Pulmonary artery endothelial cell (primary cell): ENCODE measurements around the gene GLT1D1. TPM values are rescaled to one million over a fixed set of nuclear protein-coding genes. Genes with fewer than 3 reads are reported as not detected.

Experiments used
- DNase-seq: peaks from one replicate; pipeline ENCODE4 v3.0.0-alpha.2; 2011; ENCODE audit warnings: low read depth, low spot score
- total RNA-seq: library from RNA; depleted of rRNA; stranded (reverse); fragments of >200 nt; gene quantifications from 2 replicates; pipeline ENCODE4 v1.2.3, GENCODE V29; 2014

The GLT1D1 gene
- total RNA-seq, 1 donor from 2014 or later, result not detected

GRCh38 chr12:128995619-128996018 is 142.3 kb downstream of the GLT1D1 start:
- no peak for DNase-seq

DNA sequence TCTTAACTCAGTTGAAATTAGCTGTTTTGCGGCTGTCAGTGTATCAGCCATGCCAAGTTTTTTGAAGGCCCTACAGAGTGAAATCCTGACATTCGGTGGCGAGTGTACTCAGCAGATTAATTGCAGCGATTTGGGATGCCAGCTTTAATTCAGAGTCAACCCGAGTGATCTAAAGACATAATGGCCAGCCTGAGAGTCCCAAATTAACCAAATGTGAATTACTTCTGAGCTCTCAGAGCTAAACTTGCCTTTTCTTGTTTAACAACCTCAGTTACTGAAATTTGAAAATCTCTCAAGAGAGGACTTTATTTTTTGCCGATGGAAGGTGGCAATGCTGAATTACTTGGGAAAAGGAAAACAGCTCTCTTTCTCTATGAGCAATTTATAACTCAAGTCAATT is 148.5 kb downstream of the GLT1D1 start:
- no peak for DNase-seq

- no peak for DNase-seq
Measured at GRCh38 chr12:129002427-129002826, 149.1 kb downstream of the GLT1D1 start.

GRCh38 chr12:129005416-129005815 is 152.1 kb downstream of the GLT1D1 start:
- DNase-seq, result no peak

- no peak for DNase-seq
Measured at GRCh38 chr12:129005829-129006228, 152.6 kb downstream of the GLT1D1 start.

DNA sequence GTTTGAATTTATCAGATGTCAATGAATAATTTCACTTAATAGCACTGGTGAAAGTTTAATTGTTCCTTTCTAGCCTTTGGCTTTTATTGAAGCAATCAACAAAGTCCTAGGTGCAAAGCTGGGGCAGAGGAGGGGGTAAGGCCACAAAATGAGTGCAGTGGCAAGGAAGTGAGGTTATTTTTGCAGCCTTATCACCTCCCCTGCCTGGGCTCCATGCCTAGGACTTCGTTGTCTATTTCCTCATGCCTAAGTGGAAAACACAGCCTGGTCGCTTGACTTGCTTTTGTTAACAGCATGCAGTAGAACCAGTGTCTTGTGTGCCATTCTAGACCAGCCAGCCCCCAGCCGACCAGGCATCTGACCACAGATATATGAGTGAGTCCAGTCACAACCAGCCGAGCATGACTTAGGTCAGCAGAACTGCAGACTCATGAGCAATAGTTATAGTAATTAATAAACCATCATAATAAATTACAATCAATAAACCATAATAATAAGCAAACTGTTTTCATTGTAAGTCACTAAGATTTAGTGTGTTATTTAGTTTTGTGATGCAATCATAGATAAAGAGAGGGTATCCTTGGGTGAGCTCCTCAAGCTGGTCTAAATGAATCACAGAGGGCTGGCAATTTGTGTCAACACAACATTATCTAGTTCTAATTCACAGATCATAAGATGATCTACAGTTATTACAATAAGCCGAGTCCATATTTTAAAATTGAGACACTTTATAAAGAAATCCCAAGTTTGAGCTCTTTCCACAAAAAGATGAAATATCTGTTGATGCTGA is 156.8 kb downstream of the GLT1D1 start:
- DNase-seq, result no peak

- no peak for DNase-seq
Measured at GRCh38 chr12:129016159-129016558, 162.9 kb downstream of the GLT1D1 start.

DNA sequence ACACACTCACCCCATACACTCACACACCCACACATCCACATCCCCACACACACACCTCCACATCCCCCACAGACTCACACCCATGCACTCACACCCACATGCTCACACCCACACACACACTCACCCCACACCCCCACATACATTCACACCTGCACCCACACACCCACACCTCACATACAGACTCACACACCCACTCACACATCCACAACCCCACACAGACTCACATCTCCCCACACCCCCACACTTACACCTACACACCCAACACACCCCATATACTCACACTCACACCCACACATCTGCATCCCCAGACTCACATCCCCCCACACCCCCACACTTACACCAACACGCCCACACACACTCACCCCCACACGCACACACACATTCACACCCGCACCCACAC is 171.8 kb downstream of the GLT1D1 start:
- DNase-seq, result no peak

- no peak for DNase-seq
Measured at GRCh38 chr12:129028844-129029243, 175.6 kb downstream of the GLT1D1 start.

Other genes with a start within 250 kb of the GLT1D1 start
- 34.6 and 35.5 TPM in 2 replicates for gene SLC15A4, start 29.5 kb upstream of the GLT1D1 start, total RNA-seq